Retinal pigment epithelial cell (primary cell): ENCODE results near the gene FAM162A.
"Not testable (repeated sequence)": the region's sequence is repeated elsewhere in the genome, so short reads cannot be mapped to it uniquely, and the experiment has no call there.

Experiments used
- DNase-seq: peaks from one replicate; pipeline ENCODE4 v3.0.0-alpha.2; 2010; ENCODE audit warnings: low read depth
- H3K4me3 ChIP-seq: 2 replicates; pipeline ENCODE4 v1.5.1; 2011; ENCODE audit warnings: mild to moderate bottlenecking, low read length, control low read depth, moderate library complexity
- CTCF ChIP-seq: conservative IDR thresholded peaks from 2 replicates; pipeline ENCODE4 v1.5.1; 2011; ENCODE audit warnings: low read depth, low read length, control low read depth, inconsistent platforms

Gene FAM162A

GRCh38 chr3:122364490-122364889, 19.5 kb upstream of the FAM162A start:
- no peak for TF ChIP-seq CTCF
- H3K4me3 ChIP-seq: no peak overlapping the region
- no peak for DNase-seq

GRCh38 chr3:122365073-122365472, 18.9 kb upstream of the FAM162A start:
- no peak overlapping the region for H3K4me3 ChIP-seq
- TF ChIP-seq CTCF: no peak
- DNase-seq: no peak

DNA sequence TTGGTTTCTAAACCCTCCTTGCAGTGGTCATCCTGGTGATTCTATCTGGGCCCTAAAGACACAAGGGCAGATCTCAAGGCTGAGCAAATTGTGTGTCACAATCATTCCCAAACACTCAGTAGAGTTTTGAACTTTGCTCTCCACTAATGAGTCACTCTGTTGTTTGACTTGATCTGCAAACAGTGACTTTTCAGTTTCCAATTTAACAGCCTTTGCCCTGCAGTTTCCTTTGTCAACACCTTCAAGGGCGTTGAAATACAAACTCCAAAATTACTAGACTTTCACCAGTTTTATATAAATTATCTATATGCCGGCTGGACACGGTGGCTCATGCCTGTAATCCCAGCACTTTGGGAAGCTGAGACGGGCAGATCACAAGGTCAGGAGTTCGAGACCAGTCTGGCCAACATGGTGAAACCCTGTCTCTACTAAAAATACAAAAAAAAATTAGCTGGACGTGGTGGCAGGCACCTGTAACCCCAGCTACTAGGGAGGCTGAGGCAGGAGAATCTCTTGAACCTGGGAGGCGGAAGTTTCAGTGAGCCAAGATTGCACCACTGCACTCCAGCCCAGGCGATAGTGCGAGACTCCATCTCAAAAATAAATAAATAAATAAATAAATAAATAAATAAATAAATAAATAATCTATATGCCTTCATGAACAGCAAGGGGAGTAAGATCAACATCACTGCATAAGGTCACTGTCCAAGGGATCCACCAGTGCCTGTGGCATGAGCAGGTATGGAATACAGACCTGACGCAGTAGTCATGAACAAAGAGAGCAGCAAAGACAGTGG, 18.2 kb upstream of the FAM162A start:
- not testable (repeated sequence) for DNase-seq

GRCh38 chr3:122366379-122366749, 17.6 kb upstream of the FAM162A start:
- no peak for DNase-seq
- H3K4me3 ChIP-seq: no peak overlapping the region
- TF ChIP-seq CTCF: no peak

More for the DNA sequence above, 18.2 kb upstream of the FAM162A start:
- H3K4me3 ChIP-seq: not testable (repeated sequence)

GRCh38 chr3:122374034-122374433, 9.9 kb upstream of the FAM162A start:
- no peak for TF ChIP-seq CTCF
- DNase-seq: no peak
- H3K4me3 ChIP-seq: no peak overlapping the region

GRCh38 chr3:122377975-122378374, 6.0 kb upstream of the FAM162A start:
- TF ChIP-seq CTCF: no peak
- no peak overlapping the region for H3K4me3 ChIP-seq
- no peak for DNase-seq

- H3K4me3 ChIP-seq: peak within 1 kb of the TSS; percentile 99
- no peak for TF ChIP-seq CTCF
- DNase-seq: peak; percentile 47
Measured at GRCh38 chr3:122382888-122383666, 905 bp upstream of the FAM162A start, which contains the start of gene MIX23. Gene MIX23, minus strand, starts transcription at chr3:122383231. Its CDS starts 7 bp downstream, at chr3:122383224.
